Neural progenitor cell (in vitro differentiated cells): Measurements from ENCODE around the gene ADAM17.

Source experiments
- CTCF ChIP-seq: fragments of 200-600 bp; sonication (generic); IDR thresholded peaks from 2 replicates; pipeline ENCODE4 v1.5.1; 2017; ENCODE audit warnings: antibody characterized with exemption, mild to moderate bottlenecking
- EZH2 ChIP-seq: fragments of 200-600 bp; sonication (generic); IDR thresholded peaks from 2 replicates; pipeline ENCODE4 v1.6.1; 2017; ENCODE audit warnings: antibody characterized with exemption, mild to moderate bottlenecking, moderate library complexity

DNA sequence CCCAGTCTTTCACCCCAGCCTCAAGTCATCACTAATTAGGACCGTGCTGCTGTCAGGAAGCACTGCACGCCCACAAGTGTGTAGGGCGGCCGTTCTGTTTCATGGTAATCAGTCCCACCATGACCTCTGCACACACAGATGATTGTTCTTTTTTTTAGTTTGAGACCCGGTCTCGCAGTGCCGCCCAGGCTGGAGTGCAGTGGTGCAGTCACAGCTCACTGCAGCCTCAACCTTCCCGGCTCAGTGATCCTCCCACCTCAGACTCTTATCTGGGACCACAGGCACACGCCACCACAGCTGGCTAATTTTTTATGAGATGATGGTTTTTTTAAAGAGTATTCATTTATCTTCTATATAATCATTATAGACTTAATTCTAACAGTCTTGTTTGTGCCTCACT is 83.1 kb downstream of the ADAM17 start:
- TF ChIP-seq EZH2: no peak
- TF ChIP-seq CTCF: no peak
